Measurements from ENCODE around the gene UCHL3.

Gene UCHL3

DNA sequence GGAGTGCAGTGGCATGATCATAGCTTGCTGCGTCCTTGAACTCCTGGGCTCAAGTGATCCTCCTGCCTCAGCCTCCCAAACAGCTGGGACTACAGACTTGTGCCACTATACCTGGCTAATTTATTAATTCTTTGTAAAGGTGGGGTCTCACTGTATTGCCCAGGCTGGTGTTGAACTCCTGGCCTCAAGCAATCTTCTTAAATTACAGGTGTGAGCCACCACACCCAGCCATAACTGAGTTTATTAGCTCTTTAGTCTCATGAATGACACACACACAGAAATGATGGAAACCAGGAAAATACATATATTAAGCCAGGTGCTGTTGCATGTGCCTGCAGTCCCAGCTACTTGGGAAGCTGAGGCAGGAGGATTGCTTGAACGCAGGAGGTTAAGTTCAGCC, 53.4 kb downstream of the UCHL3 start:
- no peak for DNase-seq (ENCODE audit: extremely low read depth, low read depth)
- no peak for TF ChIP-seq CTCF (IDR thresholded peaks at IDR 0.05; ENCODE audit: low read depth, low read length)

GRCh38 chr13:75607447-75607846, 57.9 kb downstream of the UCHL3 start:
- TF ChIP-seq CTCF (IDR thresholded peaks at IDR 0.05; ENCODE audit: low read depth, low read length), result no peak
- no peak for DNase-seq (ENCODE audit: extremely low read depth, low read depth)

GRCh38 chr13:75610466-75610865, 60.9 kb downstream of the UCHL3 start:
- TF ChIP-seq CTCF (IDR thresholded peaks at IDR 0.05; ENCODE audit: low read depth, low read length), result no peak
- DNase-seq (ENCODE audit: extremely low read depth, low read depth), result no peak

DNA sequence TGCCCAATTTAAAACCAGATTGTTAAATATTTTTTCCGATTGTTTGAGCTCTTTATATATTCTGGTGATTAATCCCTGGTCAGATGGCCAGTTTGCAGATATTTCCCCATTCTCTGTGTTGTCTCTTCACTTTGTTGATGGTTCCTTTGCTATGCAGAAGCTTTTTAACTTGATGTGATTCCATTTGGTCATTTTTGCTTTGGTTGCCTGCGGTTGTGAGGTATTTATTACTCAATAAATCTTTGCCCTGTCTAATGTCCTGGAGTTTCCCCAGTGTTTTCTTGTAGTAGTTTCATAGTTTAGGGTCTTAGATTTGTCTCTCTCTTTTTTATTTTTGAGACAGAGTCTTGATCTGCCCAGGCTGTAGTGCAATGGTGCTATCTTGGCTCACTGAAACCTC, 62.8 kb downstream of the UCHL3 start:
- TF ChIP-seq CTCF (IDR thresholded peaks at IDR 0.05; ENCODE audit: low read depth, low read length), result no peak
- DNase-seq (ENCODE audit: extremely low read depth, low read depth), result no peak

- TF ChIP-seq CTCF (IDR thresholded peaks at IDR 0.05; ENCODE audit: low read depth, low read length), result no peak
- DNase-seq (ENCODE audit: extremely low read depth, low read depth), result no peak
Measured at GRCh38 chr13:75617230-75617629, 67.6 kb downstream of the UCHL3 start.

- DNase-seq (ENCODE audit: extremely low read depth, low read depth), result no peak
- TF ChIP-seq CTCF (IDR thresholded peaks at IDR 0.05; ENCODE audit: low read depth, low read length), result no peak
Measured at GRCh38 chr13:75618308-75618707, 68.7 kb downstream of the UCHL3 start.

GRCh38 chr13:75620020-75620419, 70.4 kb downstream of the UCHL3 start:
- no peak for TF ChIP-seq CTCF (IDR thresholded peaks at IDR 0.05; ENCODE audit: low read depth, low read length)
- no peak for DNase-seq (ENCODE audit: extremely low read depth, low read depth)

All from AG09319 (cell line).